Neural progenitor cell (in vitro differentiated cells): ENCODE results near the gene AMMECR1L. TPM values are rescaled to one million over a fixed set of nuclear protein-coding genes. Genes with fewer than 3 reads are reported as not detected.
"Not testable (repeated sequence)": the region's sequence is repeated elsewhere in the genome, so short reads cannot be mapped to it uniquely, and the experiment has no call there.

ENCODE experiments used
- DNase-seq: peaks from one replicate; pipeline ENCODE4 v3.0.0-alpha.2; 2016; ENCODE audit warnings: low spot score
- H2AFZ ChIP-seq: fragments of 200-600 bp; sonication (generic); replicated peaks from 2 replicates; pipeline ENCODE4 v1.6.1; 2016; ENCODE audit warnings: antibody characterized with exemption
- H3F3A ChIP-seq: fragments of 200-600 bp; sonication (generic); 2 replicates; pipeline ENCODE4 v1.6.1; 2016; ENCODE audit warnings: antibody characterized with exemption, low read depth
- H3K27ac ChIP-seq: fragments of 200-600 bp; sonication (generic); 2 replicates; pipeline ENCODE4 v1.5.1; 2016; ENCODE audit warnings: mild to moderate bottlenecking
- H3K27me3 ChIP-seq: fragments of 200-600 bp; sonication (generic); 2 replicates; pipeline ENCODE4 v1.6.1; 2016; ENCODE audit warnings: mild to moderate bottlenecking, moderate library complexity
- H3K36me3 ChIP-seq: fragments of 200-600 bp; sonication (generic); 2 replicates; pipeline ENCODE4 v1.5.1; 2016
- H3K4me1 ChIP-seq: fragments of 200-600 bp; sonication (generic); 2 replicates; pipeline ENCODE4 v1.6.1; 2016; ENCODE audit warnings: mixed run types
- H3K4me2 ChIP-seq: fragments of 200-600 bp; sonication (generic); 2 replicates; pipeline ENCODE4 v1.6.1; 2016
- H3K4me3 ChIP-seq: fragments of 200-600 bp; sonication (generic); 2 replicates; pipeline ENCODE4 v1.5.1; 2016
- H3K79me2 ChIP-seq: fragments of 200-600 bp; sonication (generic); 2 replicates; pipeline ENCODE4 v1.6.1; 2016; ENCODE audit warnings: low read depth
- H3K9ac ChIP-seq: fragments of 200-600 bp; sonication (generic); 2 replicates; pipeline ENCODE4 v1.6.1; 2016
- H3K9me3 ChIP-seq: fragments of 200-600 bp; sonication (generic); 2 replicates; pipeline ENCODE4 v1.5.1; 2016; ENCODE audit warnings: low read depth
- H4K20me1 ChIP-seq: fragments of 200-600 bp; sonication (generic); 2 replicates; pipeline ENCODE4 v1.6.1; 2016; ENCODE audit warnings: low read depth
- H3K27ac Mint-ChIP-seq: 3 replicates; pipeline ENCODE4 v1.8.0; 2021; ENCODE audit warnings: mixed read lengths
- H3K27me3 Mint-ChIP-seq: 2 replicates; pipeline ENCODE4 v1.8.0; 2022; ENCODE audit warnings: low read depth, mild to moderate bottlenecking, inconsistent platforms, moderate library complexity, mixed read lengths; ENCODE audit not compliant: insufficient read depth
- H3K36me3 Mint-ChIP-seq: 3 replicates; pipeline ENCODE4 v1.8.0; 2021; ENCODE audit warnings: mixed read lengths
- H3K4me1 Mint-ChIP-seq: 3 replicates; pipeline ENCODE4 v1.8.0; 2021; ENCODE audit warnings: mixed read lengths
- H3K4me3 Mint-ChIP-seq: 3 replicates; pipeline ENCODE4 v1.8.0; 2021; ENCODE audit warnings: mild to moderate bottlenecking, moderate library complexity, mixed read lengths
- H3K9me3 Mint-ChIP-seq: 3 replicates; pipeline ENCODE4 v1.8.0; 2020; ENCODE audit warnings: mixed read lengths
- EZH2 ChIP-seq: fragments of 200-600 bp; sonication (generic); IDR thresholded peaks from 2 replicates; pipeline ENCODE4 v1.6.1; 2017; ENCODE audit warnings: antibody characterized with exemption, mild to moderate bottlenecking, moderate library complexity
- EZH2phosphoT487 ChIP-seq: fragments of 200-600 bp; sonication (generic); IDR thresholded peaks from 2 replicates; pipeline ENCODE4 v1.6.1; 2017; ENCODE audit warnings: antibody characterized with exemption
- total RNA-seq: library from RNA; depleted of rRNA; stranded (reverse); fragments of >200 nt; gene quantifications from 2 replicates; pipeline ENCODE4 v1.2.3, GENCODE V29; 2015; ENCODE audit warnings: low replicate concordance
- TF ChIP-seq, protein P1 (sequence below): fragments of 200-600 bp; sonication (generic); IDR thresholded peaks from 2 replicates; pipeline ENCODE4 v1.5.1; 2017; ENCODE audit warnings: antibody characterized with exemption, mild to moderate bottlenecking

AMMECR1L gene
- total RNA-seq, 1 donor from 2014 or later: 21.0 TPM

DNA sequence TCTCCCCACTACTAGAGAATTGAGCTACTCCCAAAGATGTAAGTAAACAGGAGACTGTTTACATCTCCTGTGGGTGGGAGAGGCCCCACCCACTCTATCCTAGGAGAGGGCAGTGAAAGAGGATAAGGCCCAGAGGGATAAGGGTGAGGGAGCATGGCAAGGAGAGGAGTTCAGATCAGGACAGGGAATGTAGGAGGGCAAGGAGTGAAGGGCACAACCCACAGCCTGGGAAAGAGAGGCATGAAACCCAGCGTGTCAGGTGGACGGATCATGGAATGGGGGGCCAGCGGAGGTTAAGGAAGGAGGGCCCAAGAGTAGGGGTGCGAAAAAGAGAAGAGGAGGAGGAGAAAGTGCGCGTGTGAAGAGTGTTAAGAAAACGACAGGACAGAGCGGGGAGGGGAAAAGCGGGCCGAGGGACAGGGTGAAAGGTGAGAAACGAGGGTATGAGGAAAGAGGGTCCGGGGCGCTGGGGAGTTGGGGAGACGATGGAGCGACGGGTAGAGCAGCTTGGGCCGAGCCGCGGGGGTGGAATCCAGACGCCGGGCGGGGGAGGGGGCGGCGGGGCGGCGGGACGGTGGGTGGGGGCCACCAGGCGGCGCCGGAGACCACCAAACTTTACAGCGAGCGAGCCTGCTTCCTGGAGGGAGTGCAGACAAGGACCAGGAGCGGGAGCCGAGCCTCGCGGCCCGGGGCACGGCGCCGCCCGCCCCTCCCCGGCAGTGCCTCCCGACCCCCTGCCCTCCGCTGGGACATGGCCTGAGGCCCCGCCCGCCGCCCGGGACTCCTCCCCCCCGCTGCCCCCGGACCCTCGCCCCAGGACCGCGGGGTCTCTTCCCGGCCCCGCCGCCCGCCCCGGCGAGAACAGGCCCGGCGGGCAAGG, 655 bp downstream of the AMMECR1L start:
- Mint-ChIP-seq H3K27ac (peak overlapping the region; percentile 88), H3K4me1 (peaks cover 27% of the 10 kb centered on the region), H3K4me3 (peak overlapping the region; percentile 89)
- not testable (repeated sequence) for H3K9me3 ChIP-seq, H3K27me3 ChIP-seq, H3K27me3 Mint-ChIP-seq, H3F3A ChIP-seq, H3K36me3 Mint-ChIP-seq, H3K9me3 Mint-ChIP-seq, H2AFZ ChIP-seq
- H4K20me1 ChIP-seq: peaks cover 34% of the 10 kb centered on the region
- H3K36me3 ChIP-seq: peaks cover 18% of the 10 kb centered on the region
- peak overlapping the region; percentile 93 for H3K4me2 ChIP-seq
- TF ChIP-seq, protein P1, sequence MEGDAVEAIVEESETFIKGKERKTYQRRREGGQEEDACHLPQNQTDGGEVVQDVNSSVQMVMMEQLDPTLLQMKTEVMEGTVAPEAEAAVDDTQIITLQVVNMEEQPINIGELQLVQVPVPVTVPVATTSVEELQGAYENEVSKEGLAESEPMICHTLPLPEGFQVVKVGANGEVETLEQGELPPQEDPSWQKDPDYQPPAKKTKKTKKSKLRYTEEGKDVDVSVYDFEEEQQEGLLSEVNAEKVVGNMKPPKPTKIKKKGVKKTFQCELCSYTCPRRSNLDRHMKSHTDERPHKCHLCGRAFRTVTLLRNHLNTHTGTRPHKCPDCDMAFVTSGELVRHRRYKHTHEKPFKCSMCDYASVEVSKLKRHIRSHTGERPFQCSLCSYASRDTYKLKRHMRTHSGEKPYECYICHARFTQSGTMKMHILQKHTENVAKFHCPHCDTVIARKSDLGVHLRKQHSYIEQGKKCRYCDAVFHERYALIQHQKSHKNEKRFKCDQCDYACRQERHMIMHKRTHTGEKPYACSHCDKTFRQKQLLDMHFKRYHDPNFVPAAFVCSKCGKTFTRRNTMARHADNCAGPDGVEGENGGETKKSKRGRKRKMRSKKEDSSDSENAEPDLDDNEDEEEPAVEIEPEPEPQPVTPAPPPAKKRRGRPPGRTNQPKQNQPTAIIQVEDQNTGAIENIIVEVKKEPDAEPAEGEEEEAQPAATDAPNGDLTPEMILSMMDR: peak; percentile 37
- H3K27ac ChIP-seq: peak overlapping the region; percentile 91
- peaks cover 66% of the 10 kb centered on the region for H3K79me2 ChIP-seq
- H3K4me1 ChIP-seq: peaks cover 20% of the 10 kb centered on the region
- H3K9ac ChIP-seq: peak overlapping the region; percentile 54
- peak; percentile 65 for DNase-seq
- H3K4me3 ChIP-seq: peak overlapping the region; percentile 87

DNA sequence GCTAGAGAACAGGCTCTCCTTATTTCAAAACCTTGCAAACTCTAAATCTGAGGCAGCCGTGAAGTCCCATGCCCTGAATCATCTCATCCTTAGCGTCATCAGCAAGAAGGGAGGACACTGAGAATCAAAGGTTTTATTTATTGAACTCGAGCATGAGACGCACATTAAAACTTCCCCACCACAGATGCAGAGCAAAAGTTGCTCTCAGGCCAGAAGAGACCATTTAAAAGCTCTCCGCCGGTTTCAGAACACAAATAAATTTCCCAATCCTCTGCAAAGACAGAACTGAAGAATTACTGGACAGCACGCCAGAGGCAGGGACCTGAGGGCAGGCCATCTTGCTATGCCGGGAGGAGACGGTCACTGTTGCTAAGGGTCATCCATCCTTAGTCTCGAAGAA, 1.3 kb downstream of the AMMECR1L start:
- no peak overlapping the region for H3K27ac ChIP-seq
- peaks cover 20% of the 10 kb centered on the region for H3K4me1 ChIP-seq
- peak overlapping the region; percentile 87 for H3K4me3 ChIP-seq
- H3K4me2 ChIP-seq: peak overlapping the region; percentile 93
- Mint-ChIP-seq H3K4me1 (peaks cover 27% of the 10 kb centered on the region), H3K9me3 (no peaks in the 10 kb centered on the region), H3K4me3 (peak overlapping the region; percentile 89), H3K27ac (peak overlapping the region; percentile 88), H3K27me3 (no peaks in the 10 kb centered on the region), H3K36me3 (peaks cover 7% of the 10 kb centered on the region)
- H3K27me3 ChIP-seq: no peaks in the 10 kb centered on the region
- peaks cover 41% of the 10 kb centered on the region for H4K20me1 ChIP-seq
- peak; percentile 24 for DNase-seq
- H3K9ac ChIP-seq: peak overlapping the region; percentile 54
- no peaks in the 10 kb centered on the region for H3K9me3 ChIP-seq
- H3K36me3 ChIP-seq: peaks cover 18% of the 10 kb centered on the region
- no peak for TF ChIP-seq EZH2phosphoT487
- TF ChIP-seq, protein P1: no peak
- TF ChIP-seq EZH2: no peak
- H3K79me2 ChIP-seq: peaks cover 73% of the 10 kb centered on the region
- H3F3A ChIP-seq: no peaks in the 10 kb centered on the region
- no peak overlapping the region for H2AFZ ChIP-seq

DNA sequence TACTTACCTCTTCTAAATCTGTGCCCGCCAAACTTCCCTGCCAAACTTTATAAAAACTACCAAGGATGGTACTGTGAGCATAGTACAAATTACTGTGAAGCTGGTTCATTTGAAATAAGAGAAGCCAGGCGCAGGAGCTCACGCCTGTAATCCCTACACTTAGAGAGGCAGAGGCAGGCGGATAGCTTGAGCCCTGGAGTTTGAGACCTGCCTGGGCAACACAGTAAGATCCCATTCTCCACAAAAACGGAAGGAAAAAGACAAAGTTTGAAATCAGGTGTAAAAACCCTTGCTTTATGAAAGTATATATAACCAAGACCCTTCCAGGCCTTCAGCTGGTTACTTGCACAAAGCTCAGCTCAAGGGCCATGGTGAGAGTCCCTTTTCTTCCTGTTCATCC, 5.9 kb downstream of the AMMECR1L start:
- no peak overlapping the region for H3K4me3 ChIP-seq
- H3K27ac Mint-ChIP-seq: no peak overlapping the region

More for the DNA sequence above, 5.9 kb downstream of the AMMECR1L start:
- no peak overlapping the region for H3K27ac ChIP-seq
- no peak for TF ChIP-seq EZH2phosphoT487
- TF ChIP-seq EZH2: no peak
- TF ChIP-seq, protein P1: no peak
- H3K9me3 ChIP-seq: no peaks in the 10 kb centered on the region
- no peak for DNase-seq
- H3K79me2 ChIP-seq: peaks cover 100% of the 10 kb centered on the region
- no peak overlapping the region for H2AFZ ChIP-seq
- no peak overlapping the region for H3K9ac ChIP-seq
- H3K4me2 ChIP-seq: no peak overlapping the region
- peaks cover 18% of the 10 kb centered on the region for H3K36me3 ChIP-seq
- H3F3A ChIP-seq: no peaks in the 10 kb centered on the region
- peaks cover 17% of the 10 kb centered on the region for H3K4me1 ChIP-seq
- H4K20me1 ChIP-seq: peaks cover 84% of the 10 kb centered on the region
- no peak overlapping the region for H3K4me3 Mint-ChIP-seq
- H3K27me3 ChIP-seq: no peaks in the 10 kb centered on the region
- peaks cover 21% of the 10 kb centered on the region for H3K4me1 Mint-ChIP-seq
- H3K27me3 Mint-ChIP-seq: peaks cover 2% of the 10 kb centered on the region
- peaks cover 11% of the 10 kb centered on the region for H3K36me3 Mint-ChIP-seq
- no peaks in the 10 kb centered on the region for H3K9me3 Mint-ChIP-seq
